Measurements from ENCODE around the gene FAM180B. TPM values are rescaled to one million over a fixed set of nuclear protein-coding genes. Genes with fewer than 3 reads are reported as not detected.

The FAM180B gene
- under 1 TPM in 1 of 2 donors, not detected in 1; 0.20 TPM for total RNA-seq
- not detected for polyA plus RNA-seq (2013, experiment 1 of 2)
- not detected for polyA plus RNA-seq (2013, experiment 2 of 2)
- long read RNA-seq, experiment 1: 0 reads
- long read RNA-seq, experiment 2: 0 reads
- long read RNA-seq, experiment 3: 0 reads
- long read RNA-seq, experiment 4: 0 reads

GRCh38 chr11:47586098-47586855 lies at the start of gene FAM180B:
TSS of gene FAM180B (plus strand) at chr11:47586678. CDS start at chr11:47586769, 91 bp downstream.
- Mint-ChIP-seq H3K27me3 (ENCODE audit: insufficient read depth) (peaks cover 2% of the 10 kb centered on the region), H3K9me3 (peaks cover 2% of the 10 kb centered on the region), H3K4me3 (no peak within 1 kb of the TSS), H3K4me1 (no peaks in the 10 kb centered on the region), H3K36me3 (ENCODE audit: low read depth) (peaks cover 40% of the 10 kb centered on the region), H3K27ac (no peak within 1 kb of the TSS)
- Histone ChIP-seq H3K9ac (ENCODE audit: extremely low read depth, low read length, poor library complexity, severe bottlenecking) (no peak within 1 kb of the TSS), H3K27me3 (ENCODE audit: control insufficient read depth, insufficient read depth, low read length, poor library complexity, severe bottlenecking) (no peaks in the 10 kb centered on the region), H3K9me3 (ENCODE audit: control insufficient read depth, low read length) (no peaks in the 10 kb centered on the region), H3K4me1 (ENCODE audit: control insufficient read depth, insufficient read depth, low read length) (no peaks in the 10 kb centered on the region), H3K36me3 (ENCODE audit: control insufficient read depth, insufficient read depth, low read length) (peaks cover 39% of the 10 kb centered on the region), H3K27ac (ENCODE audit: low read depth, low read length) (no peak within 1 kb of the TSS), H3K4me3 (ENCODE audit: low read length) (no peak within 1 kb of the TSS)
- no peak for TF ChIP-seq CTCF (conservative IDR thresholded peaks at IDR 0.05)
- WGBS, 2 experiments (ENCODE audit: insufficient coverage in 1 of 2, insufficient read length in 1 of 2): 84 to 85% methylated on average over 9 to 12 of the region's 12 CpGs
- DNase-seq: no peak

- no peak overlapping the region for H3K4me3 ChIP-seq (ENCODE audit: low read length)
- H3K27ac ChIP-seq (ENCODE audit: low read depth, low read length): no peak overlapping the region
- no peak overlapping the region for H3K27ac Mint-ChIP-seq
- no peaks in the 10 kb centered on the region for H3K9me3 Mint-ChIP-seq
- H3K4me3 Mint-ChIP-seq: no peak overlapping the region
- no peaks in the 10 kb centered on the region for H3K4me1 ChIP-seq (ENCODE audit: control insufficient read depth, insufficient read depth, low read length)
- H3K27me3 ChIP-seq (ENCODE audit: control insufficient read depth, insufficient read depth, low read length, poor library complexity, severe bottlenecking): no peaks in the 10 kb centered on the region
- H3K27me3 Mint-ChIP-seq (ENCODE audit: insufficient read depth): no peaks in the 10 kb centered on the region
- TF ChIP-seq CTCF (conservative IDR thresholded peaks at IDR 0.05): no peak
- no peak for DNase-seq
- peaks cover 12% of the 10 kb centered on the region for H3K4me1 Mint-ChIP-seq
- H3K9ac ChIP-seq (ENCODE audit: extremely low read depth, low read length, poor library complexity, severe bottlenecking): no peak overlapping the region
- H3K36me3 ChIP-seq (ENCODE audit: control insufficient read depth, insufficient read depth, low read length): peaks cover 42% of the 10 kb centered on the region
- WGBS, 2 experiments (ENCODE audit: insufficient coverage in 1 of 2, insufficient read length in 1 of 2): 80 to 98% methylated on average over 1 to 2 of the region's 3 CpGs
- H3K9me3 ChIP-seq (ENCODE audit: control insufficient read depth, low read length): no peaks in the 10 kb centered on the region
- peaks cover 36% of the 10 kb centered on the region for H3K36me3 Mint-ChIP-seq (ENCODE audit: low read depth)
Observed at GRCh38 chr11:47536915-47537314, 49.6 kb upstream of the FAM180B start.

GRCh38 chr11:47538741-47539565 lies 47.5 kb upstream of the FAM180B start:
- H3K36me3 ChIP-seq (ENCODE audit: control insufficient read depth, insufficient read depth, low read length): peaks cover 36% of the 10 kb centered on the region
- H3K27me3 Mint-ChIP-seq (ENCODE audit: insufficient read depth): no peaks in the 10 kb centered on the region
- DNase-seq: no peak
- TF ChIP-seq CTCF (conservative IDR thresholded peaks at IDR 0.05): no peak
- 92 to 95% methylated on average over 10 of the region's 10 CpGs for whole genome bisulfite sequencing, 2 experiments (ENCODE audit: insufficient coverage in 1 of 2, insufficient read length in 1 of 2)
- H3K27ac Mint-ChIP-seq: peak overlapping the region; percentile 67
- no peaks in the 10 kb centered on the region for H3K9me3 ChIP-seq (ENCODE audit: control insufficient read depth, low read length)
- no peaks in the 10 kb centered on the region for H3K9me3 Mint-ChIP-seq
- H3K27ac ChIP-seq (ENCODE audit: low read depth, low read length): no peak overlapping the region
- H3K4me1 Mint-ChIP-seq: peaks cover 12% of the 10 kb centered on the region
- no peak overlapping the region for H3K4me3 ChIP-seq (ENCODE audit: low read length)
- no peak overlapping the region for H3K9ac ChIP-seq (ENCODE audit: extremely low read depth, low read length, poor library complexity, severe bottlenecking)
- H3K4me3 Mint-ChIP-seq: no peak overlapping the region
- peaks cover 36% of the 10 kb centered on the region for H3K36me3 Mint-ChIP-seq (ENCODE audit: low read depth)
- no peaks in the 10 kb centered on the region for H3K4me1 ChIP-seq (ENCODE audit: control insufficient read depth, insufficient read depth, low read length)
- no peaks in the 10 kb centered on the region for H3K27me3 ChIP-seq (ENCODE audit: control insufficient read depth, insufficient read depth, low read length, poor library complexity, severe bottlenecking)

Measured in endodermal cell (in vitro differentiated cells).